CD4-positive, alpha-beta T cell treated with Interleukin-21 for 1 hour (primary cell): ENCODE measurements around the gene ANKS1A.

Source experiments
- DNase-seq: peaks from one replicate; pipeline ENCODE4 v3.0.0-alpha.2; 2020

ANKS1A gene

GRCh38 chr6:35058865-35059522 is 169.9 kb downstream of the ANKS1A start:
- DNase-seq = no peak

GRCh38 chr6:35059596-35060345 is 170.7 kb downstream of the ANKS1A start:
- DNase-seq = no peak

- DNase-seq = no peak
Measured at GRCh38 chr6:35061102-35061615, 172.1 kb downstream of the ANKS1A start.

GRCh38 chr6:35061651-35062410 is 172.8 kb downstream of the ANKS1A start:
- DNase-seq = no peak

- no peak for DNase-seq
Measured at GRCh38 chr6:35062676-35063574, 173.9 kb downstream of the ANKS1A start.

GRCh38 chr6:35063701-35064280 is 174.7 kb downstream of the ANKS1A start:
- no peak for DNase-seq

- no peak for DNase-seq
Measured at GRCh38 chr6:35064290-35064689, 175.2 kb downstream of the ANKS1A start.

GRCh38 chr6:35064757-35065440 is 175.8 kb downstream of the ANKS1A start:
- DNase-seq = no peak

- DNase-seq = no peak
Measured at GRCh38 chr6:35065441-35065800, 176.4 kb downstream of the ANKS1A start.

GRCh38 chr6:35065870-35066269 is 176.8 kb downstream of the ANKS1A start:
- no peak for DNase-seq

GRCh38 chr6:35067234-35067633 is 178.2 kb downstream of the ANKS1A start:
- no peak for DNase-seq

GRCh38 chr6:35068206-35068605 is 179.2 kb downstream of the ANKS1A start:
- no peak for DNase-seq

GRCh38 chr6:35068644-35069043 is 179.6 kb downstream of the ANKS1A start:
- no peak for DNase-seq

GRCh38 chr6:35069262-35069661 is 180.2 kb downstream of the ANKS1A start:
- no peak for DNase-seq

- no peak for DNase-seq
Measured at GRCh38 chr6:35070111-35070510, 181.1 kb downstream of the ANKS1A start.

GRCh38 chr6:35071347-35071994 is 182.4 kb downstream of the ANKS1A start:
- no peak for DNase-seq

- DNase-seq = no peak
Measured at GRCh38 chr6:35072051-35072697, 183.1 kb downstream of the ANKS1A start.

- no peak for DNase-seq
Measured at GRCh38 chr6:35072698-35073055, 183.6 kb downstream of the ANKS1A start.

GRCh38 chr6:35073211-35073610 is 184.2 kb downstream of the ANKS1A start:
- no peak for DNase-seq

GRCh38 chr6:35073766-35074471 is 184.9 kb downstream of the ANKS1A start:
- DNase-seq = no peak
